ENCODE measurements around the gene TBCD. TPM values are rescaled to one million over a fixed set of nuclear protein-coding genes. Genes with fewer than 3 reads are reported as not detected.
"Not testable (repeated sequence)": the region's sequence is repeated elsewhere in the genome, so short reads cannot be mapped to it uniquely, and the experiment has no call there.

TBCD gene
- total RNA-seq, 2 experiments from 2014 or later = 181 to 186 TPM

DNA sequence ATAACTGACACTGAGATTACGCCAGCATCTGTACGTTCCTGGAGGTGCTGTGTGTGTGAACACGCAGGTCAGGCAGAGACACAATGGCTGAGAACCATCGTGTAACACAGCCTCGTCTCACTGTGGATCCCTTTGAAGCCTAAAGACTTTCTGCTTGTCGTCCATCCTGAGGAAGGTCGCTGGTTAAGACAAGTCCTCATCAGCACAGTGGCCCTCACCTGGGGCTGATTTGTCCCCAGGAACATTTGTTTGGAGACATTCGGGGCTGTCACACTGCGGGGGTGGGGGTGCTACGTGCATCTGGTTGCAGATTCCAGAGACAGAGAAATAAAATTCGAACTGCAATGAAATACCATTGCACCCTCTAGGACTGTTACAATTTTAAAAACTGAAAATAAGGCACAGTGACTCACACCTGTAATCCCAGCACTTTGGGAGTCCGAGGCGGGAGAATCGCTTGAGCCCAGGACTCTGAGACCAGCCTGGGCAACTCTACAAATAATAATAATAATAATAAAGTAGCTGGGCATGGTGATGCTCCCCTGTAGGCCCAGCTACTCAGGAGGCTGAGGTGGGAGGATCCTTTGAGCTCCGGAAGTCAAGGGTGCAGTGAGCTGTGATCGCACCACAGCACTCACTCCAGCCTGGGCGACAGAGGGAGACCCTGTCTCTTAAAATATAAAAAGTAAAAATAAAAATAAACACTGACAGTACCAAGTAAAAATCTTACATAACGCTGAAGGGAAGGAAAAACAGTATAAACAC lies 215.6 kb downstream of the TBCD start:
- peaks cover 6% of the 10 kb centered on the region for H3K4me1 Mint-ChIP-seq

DNA sequence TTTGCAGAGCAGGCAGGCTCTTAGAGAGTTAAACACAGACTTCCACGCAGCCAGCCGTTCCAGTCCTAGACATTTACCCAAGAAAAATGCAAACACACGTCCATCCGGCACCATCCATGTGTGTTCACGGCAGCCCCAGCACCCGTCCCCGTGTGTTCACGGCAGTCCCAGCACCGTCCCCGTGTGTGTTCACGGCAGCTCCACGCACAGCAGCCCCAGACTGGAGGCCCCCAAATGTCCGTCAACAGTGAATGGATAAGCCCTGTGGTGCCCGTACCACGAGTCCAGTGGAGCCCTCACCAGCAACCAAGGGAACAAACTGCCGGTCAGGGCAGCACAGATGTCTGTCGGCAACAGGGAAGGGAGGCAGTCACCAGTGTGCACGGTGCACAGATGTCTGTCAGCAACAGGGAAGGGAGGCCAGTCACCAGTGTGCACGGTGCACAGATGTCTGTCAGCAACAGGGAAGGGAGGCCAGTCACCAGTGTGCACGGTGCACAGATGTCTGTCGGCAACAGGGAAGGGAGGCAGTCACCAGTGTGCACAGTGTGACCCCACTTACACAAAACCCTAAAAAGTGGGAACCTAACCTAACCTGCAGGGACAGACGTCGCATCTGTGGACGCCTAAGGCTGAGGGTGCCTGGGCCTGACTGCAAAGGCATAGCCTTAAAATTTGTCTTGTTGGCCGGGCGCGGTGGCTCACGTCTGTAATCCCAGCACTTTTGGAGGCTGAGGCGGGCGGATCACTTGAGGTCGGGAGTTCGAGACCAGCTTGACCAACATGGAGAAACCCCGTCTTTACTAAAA lies 216.4 kb downstream of the TBCD start:
- ATAC-seq (ENCODE audit: low read depth); H3K4me1 Mint-ChIP-seq; DNase-seq; H3K36me3 Mint-ChIP-seq; H3K9me3 Mint-ChIP-seq; H3K27me3 Mint-ChIP-seq; POLR2A ChIA-PET; H3K27ac Mint-ChIP-seq; H3K4me3 Mint-ChIP-seq: not testable (repeated sequence)

More for the DNA sequence above, 215.6 kb downstream of the TBCD start:
- Mint-ChIP-seq H3K27me3 (no peaks in the 10 kb centered on the region), H3K27ac (no peak overlapping the region), H3K4me3 (no peak overlapping the region), H3K9me3 (no peaks in the 10 kb centered on the region), H3K36me3 (peaks cover 3% of the 10 kb centered on the region)
- ATAC-seq (ENCODE audit: low read depth) = no peak
- no peak for DNase-seq
- POLR2A ChIA-PET = no interaction called here

DNA sequence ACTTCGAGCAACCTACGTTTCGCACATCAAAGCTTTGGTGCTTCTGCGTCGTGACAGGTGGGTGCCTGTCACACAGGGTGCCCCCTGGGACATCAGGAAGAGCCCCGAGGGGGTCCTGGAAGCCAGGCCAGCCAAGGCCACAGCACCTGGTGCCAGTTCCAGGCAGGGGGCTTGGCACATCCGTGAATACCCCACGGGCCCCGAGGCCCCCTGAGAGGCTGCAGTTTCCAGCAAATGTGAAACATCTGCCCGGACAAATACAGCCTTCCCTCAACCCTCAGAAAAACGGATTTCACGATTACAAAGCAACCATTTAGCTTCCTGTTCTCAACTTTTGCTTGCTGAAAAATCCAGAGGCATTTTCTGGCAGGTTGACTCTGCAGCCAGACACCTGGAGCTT lies 218.2 kb downstream of the TBCD start:
- no peaks in the 10 kb centered on the region for H3K27me3 Mint-ChIP-seq
- H3K9me3 Mint-ChIP-seq = no peaks in the 10 kb centered on the region
- H3K27ac Mint-ChIP-seq = no peak overlapping the region
- ATAC-seq (ENCODE audit: low read depth) = no peak
- H3K4me3 Mint-ChIP-seq = no peak overlapping the region
- no peaks in the 10 kb centered on the region for H3K4me1 Mint-ChIP-seq
- POLR2A ChIA-PET = no interaction called here
- DNase-seq = no peak
- peaks cover 3% of the 10 kb centered on the region for H3K36me3 Mint-ChIP-seq

DNA sequence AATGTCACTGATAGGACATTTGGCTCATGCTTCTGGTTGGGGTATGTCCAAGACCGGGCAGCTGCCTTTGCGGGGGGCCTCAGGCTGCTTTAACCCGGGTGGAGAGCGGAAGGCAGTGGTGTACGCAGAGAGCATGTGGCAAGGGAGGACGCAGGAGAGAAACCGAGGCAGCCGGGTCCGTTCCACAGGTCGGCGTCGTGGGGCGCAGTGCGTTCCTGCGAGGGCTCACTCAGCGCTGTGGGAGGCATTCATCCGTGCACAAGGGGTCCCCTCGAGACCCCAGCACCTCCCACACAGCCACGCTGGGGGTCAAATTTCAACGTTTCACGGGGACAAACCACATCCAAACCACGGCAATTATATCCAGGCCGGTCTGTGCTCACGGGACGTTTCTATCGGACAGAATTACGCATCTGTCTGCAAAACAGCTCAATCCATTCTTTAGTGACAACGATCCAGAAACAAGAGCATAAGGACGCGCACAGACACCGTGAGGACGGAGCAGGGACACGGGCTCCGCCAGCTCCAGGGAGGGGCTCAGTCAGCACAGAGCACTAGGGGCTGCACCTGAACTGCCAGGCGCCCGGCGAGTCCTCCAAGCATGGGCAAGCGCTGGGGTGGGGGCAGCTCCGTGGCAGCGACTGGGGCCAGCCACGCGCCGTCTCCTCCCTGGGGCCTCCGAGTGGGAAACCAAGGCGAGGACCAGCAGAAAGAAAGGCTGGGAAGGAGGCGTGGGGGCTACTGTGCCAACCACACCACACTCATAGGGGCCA lies 219.1 kb downstream of the TBCD start:
- ATAC-seq (ENCODE audit: low read depth) = no peak
- no peaks in the 10 kb centered on the region for H3K9me3 Mint-ChIP-seq
- POLR2A ChIA-PET = no interaction called here
- H3K4me3 Mint-ChIP-seq = no peak overlapping the region
- no peaks in the 10 kb centered on the region for H3K4me1 Mint-ChIP-seq
- H3K36me3 Mint-ChIP-seq = peaks cover 3% of the 10 kb centered on the region
- no peaks in the 10 kb centered on the region for H3K27me3 Mint-ChIP-seq
- no peak overlapping the region for H3K27ac Mint-ChIP-seq
- DNase-seq = no peak

DNA sequence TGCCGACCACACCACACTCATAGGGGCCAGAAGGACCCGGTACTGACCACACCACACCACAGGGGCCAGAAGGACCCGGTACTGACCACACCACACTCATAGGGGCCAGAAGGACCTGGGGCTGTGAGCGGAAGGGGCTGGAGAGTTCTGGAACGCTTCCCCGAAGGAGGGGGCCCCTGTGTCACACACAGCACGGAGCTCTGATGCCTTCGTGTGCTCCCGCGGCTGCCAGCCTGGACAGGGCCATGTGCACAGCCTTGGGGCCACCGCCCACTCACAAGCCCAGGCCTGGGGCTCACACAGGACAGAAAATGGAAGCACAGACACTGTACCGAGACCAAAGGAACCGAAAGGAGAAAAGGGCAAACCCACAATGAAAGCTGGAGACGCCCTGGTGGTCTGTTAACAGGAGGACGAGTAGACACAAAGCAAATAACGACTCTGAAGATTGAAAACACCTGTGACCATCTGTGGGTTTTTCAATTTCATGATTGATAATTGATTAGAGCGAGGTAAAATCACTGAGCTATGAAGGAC lies 221.0 kb downstream of the TBCD start:
- no peak for DNase-seq
- no peak for ATAC-seq (ENCODE audit: low read depth)
- POLR2A ChIA-PET = no interaction called here
- peaks cover 1% of the 10 kb centered on the region for H3K36me3 Mint-ChIP-seq
- H3K9me3 Mint-ChIP-seq = no peaks in the 10 kb centered on the region
- no peaks in the 10 kb centered on the region for H3K27me3 Mint-ChIP-seq
- no peaks in the 10 kb centered on the region for H3K4me1 Mint-ChIP-seq
- no peak overlapping the region for H3K4me3 Mint-ChIP-seq
- no peak overlapping the region for H3K27ac Mint-ChIP-seq

DNA sequence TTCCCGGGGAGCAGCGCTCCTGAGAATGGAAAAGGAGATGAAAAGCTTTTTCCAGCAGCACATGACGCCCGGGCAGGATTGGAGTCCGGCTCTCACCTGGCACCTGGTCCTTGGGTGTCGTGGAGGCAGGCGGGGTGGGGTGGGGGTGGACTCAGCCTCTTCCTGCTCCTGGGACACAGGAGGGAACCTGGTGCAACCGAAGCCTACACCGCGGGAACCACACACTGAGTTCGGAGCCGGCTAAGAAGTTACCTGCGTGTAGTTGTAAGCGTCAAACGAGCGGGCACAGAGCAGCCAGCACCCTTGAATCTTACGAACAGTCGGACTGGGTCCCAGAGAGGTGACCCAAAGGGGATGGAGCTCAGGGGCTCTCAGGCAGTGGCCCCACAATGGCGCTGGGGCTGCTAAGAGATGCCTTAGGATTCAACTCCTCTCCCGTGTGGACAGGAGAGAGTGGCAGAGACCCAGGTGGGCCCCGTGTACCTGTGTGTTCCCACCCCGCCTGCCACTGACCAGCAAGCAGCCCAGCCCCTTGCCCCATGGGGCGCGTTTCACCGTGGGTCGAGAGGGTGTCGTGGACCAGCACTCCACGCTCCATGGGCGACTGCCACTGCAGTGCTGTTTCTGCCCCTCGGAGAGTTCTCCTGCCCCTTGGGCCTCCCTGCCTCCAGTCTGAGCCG lies 221.7 kb downstream of the TBCD start:
- Mint-ChIP-seq H3K4me1 (peaks cover 7% of the 10 kb centered on the region), H3K4me3 (no peak overlapping the region), H3K9me3 (no peaks in the 10 kb centered on the region), H3K27me3 (no peaks in the 10 kb centered on the region), H3K27ac (no peak overlapping the region), H3K36me3 (peaks cover 1% of the 10 kb centered on the region)
- peak; percentile 21 for ATAC-seq (ENCODE audit: low read depth)
- no peak for DNase-seq
- POLR2A ChIA-PET = no interaction called here

DNA sequence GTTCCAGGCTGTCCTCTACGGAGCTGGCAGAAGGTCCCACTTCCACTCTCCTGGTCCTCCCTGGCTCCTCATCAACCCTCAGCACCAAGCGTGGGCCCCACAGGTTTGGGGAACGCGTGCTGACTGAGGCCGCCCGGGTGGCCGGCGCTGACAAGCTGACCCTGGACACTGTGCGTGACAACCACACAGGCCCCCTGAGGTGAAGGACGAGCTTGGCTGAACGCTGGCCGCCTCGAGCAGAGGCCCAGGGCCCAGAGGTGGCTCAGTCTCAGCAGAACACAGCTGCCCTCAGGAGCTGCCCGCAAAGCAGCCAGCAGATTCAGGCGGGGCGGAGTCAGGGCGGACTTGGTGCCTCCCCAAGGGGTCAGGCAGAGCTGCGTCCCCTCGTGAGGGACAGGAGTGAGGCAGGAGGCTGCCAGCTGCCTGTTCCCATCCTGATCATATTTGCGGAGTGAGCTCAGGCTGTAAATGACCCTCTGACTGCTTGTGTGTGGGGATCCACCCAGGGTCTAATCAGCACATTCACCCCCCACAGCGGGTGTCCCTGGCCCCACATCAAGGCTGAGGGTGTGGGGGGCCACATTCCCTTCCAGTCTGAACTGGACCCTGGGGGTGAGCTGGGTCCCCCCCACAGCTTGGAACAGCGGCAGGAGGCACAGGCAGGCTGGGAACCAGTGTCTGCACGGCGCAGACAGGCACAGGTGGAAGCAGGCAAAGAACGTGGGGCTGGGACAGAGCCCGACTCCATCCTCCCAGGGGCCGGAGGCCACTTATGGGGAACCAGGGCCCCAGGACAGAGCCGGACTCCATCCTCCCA lies 222.5 kb downstream of the TBCD start:
- Mint-ChIP-seq H3K36me3 (peaks cover 1% of the 10 kb centered on the region), H3K9me3 (no peaks in the 10 kb centered on the region), H3K27ac (no peak overlapping the region), H3K27me3 (no peaks in the 10 kb centered on the region), H3K4me1 (peaks cover 14% of the 10 kb centered on the region), H3K4me3 (no peak overlapping the region)
- DNase-seq (no peak), ATAC-seq (ENCODE audit: low read depth) (no peak)
- POLR2A ChIA-PET = no interaction called here

DNA sequence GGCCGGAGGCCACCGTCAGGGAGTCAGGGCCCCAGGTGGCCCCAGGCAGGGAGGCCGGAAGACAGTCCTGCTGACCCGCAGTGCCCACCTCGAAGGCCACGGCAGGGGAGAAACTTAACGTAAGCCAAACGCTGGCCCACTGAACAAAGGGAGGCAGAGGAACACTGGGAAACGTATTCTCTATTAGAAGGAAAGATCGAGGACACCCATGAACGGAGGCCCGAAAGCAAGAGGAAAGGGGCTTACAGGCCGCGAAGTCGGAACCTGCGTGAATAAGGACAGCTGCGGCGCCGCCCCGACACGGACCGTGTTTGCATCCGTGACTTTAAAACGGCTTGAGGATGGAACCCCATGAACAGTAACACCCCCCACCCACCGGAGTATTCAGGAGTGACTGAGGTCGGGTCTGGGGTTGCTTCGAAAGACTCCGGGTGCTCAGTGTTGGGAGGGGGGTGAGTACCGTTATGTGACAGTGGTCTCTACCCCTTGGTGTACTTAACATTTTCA lies 225.2 kb downstream of the TBCD start:
- DNase-seq (no peak), ATAC-seq (ENCODE audit: low read depth) (no peak)
- Mint-ChIP-seq H3K4me3 (no peak overlapping the region), H3K4me1 (peaks cover 21% of the 10 kb centered on the region), H3K27ac (no peak overlapping the region), H3K27me3 (no peaks in the 10 kb centered on the region), H3K9me3 (no peaks in the 10 kb centered on the region), H3K36me3 (no peaks in the 10 kb centered on the region)
- POLR2A ChIA-PET = no interaction called here

DNA sequence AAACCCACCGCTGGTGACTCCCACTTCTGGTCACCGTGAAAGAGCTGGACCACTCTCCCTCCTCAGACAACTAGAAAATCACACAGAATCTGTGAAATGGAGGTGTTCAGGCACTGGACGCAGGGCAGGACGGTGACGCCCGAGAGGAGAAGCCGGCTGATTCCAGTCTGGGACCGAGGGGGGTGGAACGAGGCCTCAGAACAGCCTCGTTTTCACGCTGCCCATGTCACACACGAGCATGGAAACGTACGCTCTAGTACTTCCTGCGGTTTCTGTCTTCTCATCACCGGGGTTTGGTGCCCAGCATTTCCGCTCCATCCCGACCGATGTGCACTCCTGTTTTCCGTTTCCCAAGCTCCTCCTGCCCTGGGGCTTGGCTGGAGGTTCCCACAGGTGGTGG lies 225.7 kb downstream of the TBCD start:
- POLR2A ChIA-PET = no interaction called here
- ATAC-seq (ENCODE audit: low read depth) = no peak
- DNase-seq = no peak

DNA sequence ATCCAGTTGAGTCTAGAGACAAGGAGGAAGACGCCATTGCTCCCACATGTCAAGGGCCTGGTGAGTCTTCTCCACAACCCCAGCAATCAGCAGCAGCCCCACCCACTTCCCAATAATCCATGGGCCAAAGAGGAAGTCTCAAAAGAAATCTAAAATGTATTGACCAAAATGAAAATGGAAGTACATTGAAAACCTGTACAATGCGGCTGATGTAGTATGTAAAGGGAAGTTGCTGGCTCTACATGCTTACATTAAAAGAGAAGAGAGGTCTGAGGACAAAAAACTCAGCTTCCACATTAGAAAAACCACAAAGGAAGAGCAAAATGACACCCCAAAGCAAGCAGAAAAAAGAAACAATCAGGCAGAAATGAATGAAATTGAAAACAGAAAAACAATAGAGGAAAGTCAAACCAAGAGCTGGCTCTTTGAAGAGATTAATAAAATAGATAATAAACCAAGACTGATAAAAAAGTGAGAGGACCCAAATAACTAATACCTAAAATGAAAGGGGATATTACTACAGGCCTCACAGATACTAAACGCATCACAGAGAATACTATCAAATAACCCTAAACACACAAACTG lies 227.0 kb downstream of the TBCD start:
- H3K27ac Mint-ChIP-seq = peak overlapping the region; percentile 86
- peaks cover 21% of the 10 kb centered on the region for H3K4me1 Mint-ChIP-seq
- DNase-seq = no peak
- peaks cover 2% of the 10 kb centered on the region for H3K9me3 Mint-ChIP-seq
- POLR2A ChIA-PET = interaction anchor here (0.6 to 1.3 kb wide), 2 partner anchors 45 to 221 kb away, joined by 3 to 5 read pairs; no protein-coding TSS in a partner anchor
- H3K36me3 Mint-ChIP-seq = peaks cover 2% of the 10 kb centered on the region
- ATAC-seq (ENCODE audit: low read depth) = peak; percentile 78
- H3K27me3 Mint-ChIP-seq = no peaks in the 10 kb centered on the region
- peak overlapping the region; percentile 70 for H3K4me3 Mint-ChIP-seq

More for the DNA sequence above, 225.7 kb downstream of the TBCD start:
- H3K27me3 Mint-ChIP-seq = no peaks in the 10 kb centered on the region
- no peaks in the 10 kb centered on the region for H3K36me3 Mint-ChIP-seq
- no peaks in the 10 kb centered on the region for H3K9me3 Mint-ChIP-seq
- H3K4me1 Mint-ChIP-seq = peaks cover 21% of the 10 kb centered on the region
- H3K4me3 Mint-ChIP-seq = no peak overlapping the region
- no peak overlapping the region for H3K27ac Mint-ChIP-seq

DNA sequence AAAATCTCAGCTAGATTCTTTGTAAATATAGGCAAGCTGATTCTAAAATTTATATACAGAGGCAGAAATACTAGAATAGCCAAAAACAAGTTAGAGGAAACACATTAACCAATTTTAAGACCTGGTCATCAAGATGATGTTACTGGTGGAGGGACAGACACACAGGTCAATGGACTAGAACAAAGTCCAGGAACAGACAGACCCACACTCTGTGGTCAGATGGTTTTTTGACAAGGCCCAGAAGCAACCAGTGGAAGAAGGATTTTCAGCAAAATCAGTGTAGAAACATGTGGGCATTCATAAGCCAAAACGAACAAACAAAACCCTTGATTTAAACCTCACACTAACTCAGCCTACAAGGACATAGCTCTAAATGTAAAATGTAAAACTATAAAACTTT lies 227.9 kb downstream of the TBCD start:
- ATAC-seq (ENCODE audit: low read depth) (no peak), DNase-seq (no peak)
- Mint-ChIP-seq H3K9me3 (peaks cover 3% of the 10 kb centered on the region), H3K27me3 (no peaks in the 10 kb centered on the region), H3K27ac (no peak overlapping the region), H3K4me1 (peaks cover 21% of the 10 kb centered on the region), H3K4me3 (no peak overlapping the region), H3K36me3 (peaks cover 2% of the 10 kb centered on the region)
- POLR2A ChIA-PET = interaction anchor here (1.3 kb wide), 1 partner anchor 220 kb away, joined by 5 read pairs; no protein-coding TSS in a partner anchor

DNA sequence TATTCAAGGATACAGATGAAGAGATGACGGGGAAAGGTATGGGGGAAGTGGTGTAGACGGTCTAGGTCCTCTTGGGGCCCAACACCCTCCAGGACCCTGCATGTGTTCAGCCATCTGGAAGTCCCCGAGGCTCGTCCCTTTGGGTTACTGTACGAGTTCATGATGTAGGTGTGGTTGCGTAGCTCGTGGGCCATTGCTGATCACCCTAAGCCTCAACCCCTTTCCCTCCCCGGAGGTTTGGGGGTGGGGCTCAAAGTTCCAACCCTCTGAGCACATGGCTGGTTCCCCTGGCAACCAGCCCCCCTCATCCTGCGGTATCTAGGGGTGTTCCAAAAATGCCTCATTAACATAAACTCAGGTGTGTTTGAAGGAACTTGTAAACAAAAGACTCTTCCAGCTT lies 228.8 kb downstream of the TBCD start:
- POLR2A ChIA-PET = no interaction called here
- Mint-ChIP-seq H3K4me1 (peaks cover 28% of the 10 kb centered on the region), H3K4me3 (no peak overlapping the region), H3K36me3 (peaks cover 2% of the 10 kb centered on the region), H3K27me3 (no peaks in the 10 kb centered on the region), H3K27ac (no peak overlapping the region), H3K9me3 (peaks cover 3% of the 10 kb centered on the region)
- ATAC-seq (ENCODE audit: low read depth) (no peak), DNase-seq (no peak)
